HEK293 (cell line): ENCODE measurements around the gene NRP1.

Experiments
- IKZF3 ChIP-seq: fragments of 450-650 bp; IDR thresholded peaks from 2 replicates; pipeline ENCODE4 v1.5.0; 2018; ENCODE audit warnings: missing biosample characterization, mild to moderate bottlenecking, missing genetic modification characterization, moderate library complexity
- REPIN1 ChIP-seq: fragments of 450-650 bp; formaldehyde crosslinking; IDR thresholded peaks from 2 replicates; pipeline ENCODE4 v1.5.1; 2017; ENCODE audit warnings: missing biosample characterization, missing genetic modification characterization, low read depth
- ZNF169 ChIP-seq: fragments of 450-650 bp; formaldehyde crosslinking; IDR thresholded peaks from 2 replicates; pipeline ENCODE4 v1.5.1; 2016; ENCODE audit warnings: missing biosample characterization, missing genetic modification characterization
- ZNF585B ChIP-seq: fragments of 450-650 bp; formaldehyde crosslinking; IDR thresholded peaks from 2 replicates; pipeline ENCODE4 v1.5.1; 2016; ENCODE audit warnings: missing biosample characterization, missing genetic modification characterization
- ZNF777 ChIP-seq: fragments of 450-650 bp; formaldehyde crosslinking; IDR thresholded peaks from 2 replicates; pipeline ENCODE4 v1.5.1; 2017; ENCODE audit warnings: missing biosample characterization, missing genetic modification characterization, borderline replicate concordance
- ZNF792 ChIP-seq: fragments of 450-650 bp; formaldehyde crosslinking; IDR thresholded peaks from 2 replicates; pipeline ENCODE4 v1.5.1; 2016; ENCODE audit warnings: missing biosample characterization, missing genetic modification characterization
- ZNF830 ChIP-seq: fragments of 450-650 bp; IDR thresholded peaks from 2 replicates; pipeline ENCODE4 v1.5.0; 2018; ENCODE audit warnings: missing biosample characterization, missing genetic modification characterization, low read depth, mild to moderate bottlenecking, moderate library complexity
- ZNF843 ChIP-seq: fragments of 450-650 bp; formaldehyde crosslinking; IDR thresholded peaks from 2 replicates; pipeline ENCODE4 v1.5.1; 2016; ENCODE audit warnings: missing biosample characterization, missing genetic modification characterization
- TF ChIP-seq, protein P1 (sequence below): fragments of 450-650 bp; formaldehyde crosslinking; IDR thresholded peaks from 2 replicates; pipeline ENCODE4 v1.5.1; 2016; ENCODE audit warnings: missing biosample characterization, missing genetic modification characterization
- TF ChIP-seq, protein P2 (sequence below): fragments of 450-650 bp; formaldehyde crosslinking; IDR thresholded peaks from 2 replicates; pipeline ENCODE4 v1.5.1; 2016; ENCODE audit warnings: missing biosample characterization, missing genetic modification characterization
- TF ChIP-seq, protein P3 (sequence below): fragments of 450-650 bp; formaldehyde crosslinking; IDR thresholded peaks from 2 replicates; pipeline ENCODE4 v1.5.1; 2016; ENCODE audit warnings: missing biosample characterization, missing genetic modification characterization
- TF ChIP-seq, protein P4 (sequence below): fragments of 450-650 bp; formaldehyde crosslinking; IDR thresholded peaks from 2 replicates; pipeline ENCODE4 v1.5.1; 2017; ENCODE audit warnings: missing biosample characterization, mild to moderate bottlenecking, missing genetic modification characterization, moderate library complexity

DNA sequence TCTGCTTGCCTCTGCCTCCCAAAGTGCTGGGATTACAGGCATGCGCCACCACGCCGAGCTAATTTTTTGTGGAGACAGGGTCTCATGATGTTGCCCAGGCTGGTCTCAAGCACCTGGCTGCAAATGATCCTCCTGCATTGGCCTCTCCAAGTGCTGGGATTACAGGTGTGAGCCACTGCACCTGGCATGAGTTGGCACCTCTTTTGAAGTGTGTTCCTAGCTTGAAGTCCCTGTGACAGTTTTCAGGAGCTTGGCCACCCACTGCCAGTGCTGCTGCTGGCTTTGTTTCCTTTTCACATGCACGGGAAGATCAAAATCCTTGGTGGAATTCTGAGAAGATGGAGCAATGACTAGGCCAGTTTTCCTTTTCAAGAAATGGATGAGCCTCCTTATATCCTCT lies 126.3 kb downstream of the NRP1 start:
- TF ChIP-seq, protein P1, sequence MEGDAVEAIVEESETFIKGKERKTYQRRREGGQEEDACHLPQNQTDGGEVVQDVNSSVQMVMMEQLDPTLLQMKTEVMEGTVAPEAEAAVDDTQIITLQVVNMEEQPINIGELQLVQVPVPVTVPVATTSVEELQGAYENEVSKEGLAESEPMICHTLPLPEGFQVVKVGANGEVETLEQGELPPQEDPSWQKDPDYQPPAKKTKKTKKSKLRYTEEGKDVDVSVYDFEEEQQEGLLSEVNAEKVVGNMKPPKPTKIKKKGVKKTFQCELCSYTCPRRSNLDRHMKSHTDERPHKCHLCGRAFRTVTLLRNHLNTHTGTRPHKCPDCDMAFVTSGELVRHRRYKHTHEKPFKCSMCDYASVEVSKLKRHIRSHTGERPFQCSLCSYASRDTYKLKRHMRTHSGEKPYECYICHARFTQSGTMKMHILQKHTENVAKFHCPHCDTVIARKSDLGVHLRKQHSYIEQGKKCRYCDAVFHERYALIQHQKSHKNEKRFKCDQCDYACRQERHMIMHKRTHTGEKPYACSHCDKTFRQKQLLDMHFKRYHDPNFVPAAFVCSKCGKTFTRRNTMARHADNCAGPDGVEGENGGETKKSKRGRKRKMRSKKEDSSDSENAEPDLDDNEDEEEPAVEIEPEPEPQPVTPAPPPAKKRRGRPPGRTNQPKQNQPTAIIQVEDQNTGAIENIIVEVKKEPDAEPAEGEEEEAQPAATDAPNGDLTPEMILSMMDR (tag by site-specific recombination), result no peak
- TF ChIP-seq, protein P2, sequence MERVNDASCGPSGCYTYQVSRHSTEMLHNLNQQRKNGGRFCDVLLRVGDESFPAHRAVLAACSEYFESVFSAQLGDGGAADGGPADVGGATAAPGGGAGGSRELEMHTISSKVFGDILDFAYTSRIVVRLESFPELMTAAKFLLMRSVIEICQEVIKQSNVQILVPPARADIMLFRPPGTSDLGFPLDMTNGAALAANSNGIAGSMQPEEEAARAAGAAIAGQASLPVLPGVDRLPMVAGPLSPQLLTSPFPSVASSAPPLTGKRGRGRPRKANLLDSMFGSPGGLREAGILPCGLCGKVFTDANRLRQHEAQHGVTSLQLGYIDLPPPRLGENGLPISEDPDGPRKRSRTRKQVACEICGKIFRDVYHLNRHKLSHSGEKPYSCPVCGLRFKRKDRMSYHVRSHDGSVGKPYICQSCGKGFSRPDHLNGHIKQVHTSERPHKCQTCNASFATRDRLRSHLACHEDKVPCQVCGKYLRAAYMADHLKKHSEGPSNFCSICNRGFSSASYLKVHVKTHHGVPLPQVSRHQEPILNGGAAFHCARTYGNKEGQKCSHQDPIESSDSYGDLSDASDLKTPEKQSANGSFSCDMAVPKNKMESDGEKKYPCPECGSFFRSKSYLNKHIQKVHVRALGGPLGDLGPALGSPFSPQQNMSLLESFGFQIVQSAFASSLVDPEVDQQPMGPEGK (tag by site-specific recombination), result no peak
- TF ChIP-seq ZNF792 (tag by site-specific recombination) (no peak), ZNF169 (no peak), ZNF830 (no peak), ZNF585B (tag by site-specific recombination) (no peak), ZNF777 (tag by site-specific recombination) (no peak), ZNF843 (tag by site-specific recombination) (no peak), IKZF3 (tag by site-specific recombination) (no peak), REPIN1 (tag by site-specific recombination) (no peak)
- TF ChIP-seq, protein P3, sequence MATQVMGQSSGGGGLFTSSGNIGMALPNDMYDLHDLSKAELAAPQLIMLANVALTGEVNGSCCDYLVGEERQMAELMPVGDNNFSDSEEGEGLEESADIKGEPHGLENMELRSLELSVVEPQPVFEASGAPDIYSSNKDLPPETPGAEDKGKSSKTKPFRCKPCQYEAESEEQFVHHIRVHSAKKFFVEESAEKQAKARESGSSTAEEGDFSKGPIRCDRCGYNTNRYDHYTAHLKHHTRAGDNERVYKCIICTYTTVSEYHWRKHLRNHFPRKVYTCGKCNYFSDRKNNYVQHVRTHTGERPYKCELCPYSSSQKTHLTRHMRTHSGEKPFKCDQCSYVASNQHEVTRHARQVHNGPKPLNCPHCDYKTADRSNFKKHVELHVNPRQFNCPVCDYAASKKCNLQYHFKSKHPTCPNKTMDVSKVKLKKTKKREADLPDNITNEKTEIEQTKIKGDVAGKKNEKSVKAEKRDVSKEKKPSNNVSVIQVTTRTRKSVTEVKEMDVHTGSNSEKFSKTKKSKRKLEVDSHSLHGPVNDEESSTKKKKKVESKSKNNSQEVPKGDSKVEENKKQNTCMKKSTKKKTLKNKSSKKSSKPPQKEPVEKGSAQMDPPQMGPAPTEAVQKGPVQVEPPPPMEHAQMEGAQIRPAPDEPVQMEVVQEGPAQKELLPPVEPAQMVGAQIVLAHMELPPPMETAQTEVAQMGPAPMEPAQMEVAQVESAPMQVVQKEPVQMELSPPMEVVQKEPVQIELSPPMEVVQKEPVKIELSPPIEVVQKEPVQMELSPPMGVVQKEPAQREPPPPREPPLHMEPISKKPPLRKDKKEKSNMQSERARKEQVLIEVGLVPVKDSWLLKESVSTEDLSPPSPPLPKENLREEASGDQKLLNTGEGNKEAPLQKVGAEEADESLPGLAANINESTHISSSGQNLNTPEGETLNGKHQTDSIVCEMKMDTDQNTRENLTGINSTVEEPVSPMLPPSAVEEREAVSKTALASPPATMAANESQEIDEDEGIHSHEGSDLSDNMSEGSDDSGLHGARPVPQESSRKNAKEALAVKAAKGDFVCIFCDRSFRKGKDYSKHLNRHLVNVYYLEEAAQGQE (tag by site-specific recombination), result no peak
- TF ChIP-seq, protein P4, sequence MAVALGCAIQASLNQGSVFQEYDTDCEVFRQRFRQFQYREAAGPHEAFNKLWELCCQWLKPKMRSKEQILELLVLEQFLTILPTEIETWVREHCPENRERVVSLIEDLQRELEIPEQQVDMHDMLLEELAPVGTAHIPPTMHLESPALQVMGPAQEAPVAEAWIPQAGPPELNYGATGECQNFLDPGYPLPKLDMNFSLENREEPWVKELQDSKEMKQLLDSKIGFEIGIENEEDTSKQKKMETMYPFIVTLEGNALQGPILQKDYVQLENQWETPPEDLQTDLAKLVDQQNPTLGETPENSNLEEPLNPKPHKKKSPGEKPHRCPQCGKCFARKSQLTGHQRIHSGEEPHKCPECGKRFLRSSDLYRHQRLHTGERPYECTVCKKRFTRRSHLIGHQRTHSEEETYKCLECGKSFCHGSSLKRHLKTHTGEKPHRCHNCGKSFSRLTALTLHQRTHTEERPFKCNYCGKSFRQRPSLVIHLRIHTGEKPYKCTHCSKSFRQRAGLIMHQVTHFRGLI, result no peak
